Suppressor macrophage treated with lipopolysaccharide for 1 hour (primary cell): ENCODE results near the gene KRTAP5-1.

Experiments
- DNase-seq, 3 donors: peaks; one replicate each; pipeline ENCODE4 v3.0.0-alpha.2; 2020 to 2022

The KRTAP5-1 gene

GRCh38 chr11:1559111-1559951, 25.8 kb downstream of the KRTAP5-1 start:
- DNase-seq: peak; percentile 34 to 55 (median 38)

GRCh38 chr11:1558775-1559110, 26.3 kb downstream of the KRTAP5-1 start:
- no peak for DNase-seq

- no peak for DNase-seq
These were observed 26.9 kb downstream of the KRTAP5-1 start for GRCh38 chr11:1557904-1558774.

- no peak for DNase-seq
These were observed 27.8 kb downstream of the KRTAP5-1 start for GRCh38 chr11:1557051-1557884.

GRCh38 chr11:1556278-1556902, 28.7 kb downstream of the KRTAP5-1 start:
- no peak for DNase-seq

GRCh38 chr11:1555713-1556153, 29.4 kb downstream of the KRTAP5-1 start:
- no peak for DNase-seq

- DNase-seq: no peak
These were observed 29.9 kb downstream of the KRTAP5-1 start for GRCh38 chr11:1554981-1555712.

GRCh38 chr11:1553808-1554594, 31.1 kb downstream of the KRTAP5-1 start:
- DNase-seq: no peak

GRCh38 chr11:1549338-1550330, 35.4 kb downstream of the KRTAP5-1 start:
- peak in 1 of 3 donors; percentile 35 for DNase-seq

- DNase-seq: peak; percentile 42 to 61 (median 44)
These were observed 36.6 kb downstream of the KRTAP5-1 start for GRCh38 chr11:1548221-1549070.

- DNase-seq: peak in 1 of 3 donors; percentile 26
These were observed 37.5 kb downstream of the KRTAP5-1 start for GRCh38 chr11:1547467-1548098.

GRCh38 chr11:1546536-1547466, 38.3 kb downstream of the KRTAP5-1 start:
- DNase-seq: peak; percentile 46 to 78 (median 54)

- no peak for DNase-seq
These were observed 39.0 kb downstream of the KRTAP5-1 start for GRCh38 chr11:1546077-1546535.

- no peak for DNase-seq
These were observed 39.7 kb downstream of the KRTAP5-1 start for GRCh38 chr11:1545432-1545831.

- no peak for DNase-seq
These were observed 40.5 kb downstream of the KRTAP5-1 start for GRCh38 chr11:1544536-1544935.

GRCh38 chr11:1543606-1544263, 41.3 kb downstream of the KRTAP5-1 start:
- no peak for DNase-seq
